GM23248 (cell line): ENCODE data around the gene UNC13B.

ENCODE experiments used
- EZH2 ChIP-seq: fragments of 200-600 bp; sonication (generic); IDR thresholded peaks from 2 replicates; pipeline ENCODE4 v1.6.1; 2018; ENCODE audit warnings: antibody characterized with exemption, mild to moderate bottlenecking; ENCODE audit not compliant: insufficient read depth, poor library complexity, severe bottlenecking
- EZH2phosphoT487 ChIP-seq: fragments of 200-600 bp; sonication (generic); IDR thresholded peaks from 2 replicates; pipeline ENCODE4 v1.6.1; 2018; ENCODE audit warnings: antibody characterized with exemption, moderate library complexity, mild to moderate bottlenecking, low read depth; ENCODE audit not compliant: insufficient read depth

DNA sequence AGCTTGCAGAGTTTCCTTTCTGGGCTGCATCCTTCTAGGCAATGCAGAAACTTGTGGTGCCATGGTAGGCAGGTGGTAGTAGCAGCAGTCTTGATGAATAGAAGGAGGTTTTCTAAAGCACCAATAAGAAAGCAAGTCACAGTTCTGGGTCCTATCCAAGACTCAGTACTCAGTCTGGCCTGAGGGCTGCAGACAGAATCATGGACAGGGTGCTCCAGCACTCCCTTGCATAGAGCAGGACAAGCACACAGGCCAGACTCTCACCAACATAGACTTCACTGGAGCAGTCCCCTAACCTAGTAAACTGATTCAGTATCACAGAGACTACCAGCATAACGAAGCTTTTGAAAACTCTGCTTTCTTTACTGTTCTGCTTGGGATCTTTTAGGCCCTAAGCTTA lies 194.1 kb downstream of the UNC13B start:
- TF ChIP-seq EZH2phosphoT487, result no peak
- no peak for TF ChIP-seq EZH2
